HFFc6 (cell line): Measurements from ENCODE around the gene KCNQ2. TPM values are rescaled to one million over a fixed set of nuclear protein-coding genes. Genes with fewer than 3 reads are reported as not detected.

Experiments
- DNase-seq: peaks from one replicate; pipeline ENCODE4 v3.0.0-alpha.2; 2018
- H3K27ac Mint-ChIP-seq: 2 replicates; pipeline ENCODE4 v1.8.0; 2020; ENCODE audit warnings: mild to moderate bottlenecking, mixed read lengths
- H3K27me3 Mint-ChIP-seq: 2 replicates; pipeline ENCODE4 v1.8.0; 2021; ENCODE audit warnings: mild to moderate bottlenecking, moderate library complexity, mixed read lengths; ENCODE audit not compliant: insufficient read depth
- H3K36me3 Mint-ChIP-seq: 2 replicates; pipeline ENCODE4 v1.8.0; 2021; ENCODE audit warnings: low read depth, mixed read lengths
- H3K4me1 Mint-ChIP-seq: 2 replicates; pipeline ENCODE4 v1.8.0; 2020; ENCODE audit warnings: low read depth, mixed read lengths
- H3K4me3 Mint-ChIP-seq: 2 replicates; pipeline ENCODE4 v1.8.0; 2020; ENCODE audit warnings: mild to moderate bottlenecking, moderate library complexity, mixed read lengths
- H3K9me3 Mint-ChIP-seq: 2 replicates; pipeline ENCODE4 v1.8.0; 2020; ENCODE audit warnings: mild to moderate bottlenecking, mixed read lengths
- total RNA-seq, 6 experiments: library from RNA; stranded (reverse); fragmentation: NEBNext Ultra II Directional; extraction: Animal tissue kit (Norgen Biotek cat#: 25700); gene quantifications; 2 replicates in 1 of 6; 3 replicates in 5 of 6; pipeline ENCODE4 v1.2.3, GENCODE V29; 2021
- TF ChIP-seq, protein P1 (sequence below): fragments of 200-600 bp; sonication (generic); IDR thresholded peaks from 2 replicates; pipeline ENCODE4 v1.5.0; 2021; ENCODE audit warnings: antibody characterized with exemption, mild to moderate bottlenecking

KCNQ2 gene
- total RNA-seq, 6 experiments from 2014 or later: not detected

DNA sequence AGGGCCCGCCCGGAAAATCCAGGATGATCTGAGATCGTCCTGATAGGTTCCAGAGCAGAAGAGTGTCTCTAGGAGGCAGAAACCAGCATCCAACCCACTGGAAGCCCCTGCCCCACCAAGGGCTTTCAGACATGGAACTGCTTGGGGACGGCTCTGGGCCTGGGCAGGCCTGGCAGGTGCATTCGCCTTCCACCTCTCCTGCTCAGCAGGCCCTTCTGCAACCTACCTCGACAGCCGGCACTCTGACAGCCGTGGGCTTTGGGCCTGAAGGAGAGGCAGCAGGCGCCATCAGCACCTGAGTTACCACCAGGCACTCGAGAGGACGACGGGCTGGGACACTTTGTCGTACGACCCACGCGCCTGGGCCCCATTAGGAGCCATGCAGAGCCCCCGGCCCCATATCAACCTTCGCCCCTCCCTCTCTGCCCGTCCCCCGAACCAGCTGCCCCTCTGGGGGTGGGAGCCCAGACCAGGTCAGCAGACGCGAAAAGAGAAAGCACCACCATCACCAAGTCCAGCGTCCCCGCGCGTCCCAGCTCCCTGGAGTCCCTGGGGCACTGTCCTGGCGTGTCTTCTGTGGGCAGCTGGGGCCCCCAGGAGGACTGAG lies 44.6 kb downstream of the KCNQ2 start:
- TF ChIP-seq, protein P1, sequence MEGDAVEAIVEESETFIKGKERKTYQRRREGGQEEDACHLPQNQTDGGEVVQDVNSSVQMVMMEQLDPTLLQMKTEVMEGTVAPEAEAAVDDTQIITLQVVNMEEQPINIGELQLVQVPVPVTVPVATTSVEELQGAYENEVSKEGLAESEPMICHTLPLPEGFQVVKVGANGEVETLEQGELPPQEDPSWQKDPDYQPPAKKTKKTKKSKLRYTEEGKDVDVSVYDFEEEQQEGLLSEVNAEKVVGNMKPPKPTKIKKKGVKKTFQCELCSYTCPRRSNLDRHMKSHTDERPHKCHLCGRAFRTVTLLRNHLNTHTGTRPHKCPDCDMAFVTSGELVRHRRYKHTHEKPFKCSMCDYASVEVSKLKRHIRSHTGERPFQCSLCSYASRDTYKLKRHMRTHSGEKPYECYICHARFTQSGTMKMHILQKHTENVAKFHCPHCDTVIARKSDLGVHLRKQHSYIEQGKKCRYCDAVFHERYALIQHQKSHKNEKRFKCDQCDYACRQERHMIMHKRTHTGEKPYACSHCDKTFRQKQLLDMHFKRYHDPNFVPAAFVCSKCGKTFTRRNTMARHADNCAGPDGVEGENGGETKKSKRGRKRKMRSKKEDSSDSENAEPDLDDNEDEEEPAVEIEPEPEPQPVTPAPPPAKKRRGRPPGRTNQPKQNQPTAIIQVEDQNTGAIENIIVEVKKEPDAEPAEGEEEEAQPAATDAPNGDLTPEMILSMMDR: no peak
- Mint-ChIP-seq H3K27me3 (peaks cover 13% of the 10 kb centered on the region; the same call in 1 of the 2 replicates), H3K4me1 (no peaks in the 10 kb centered on the region), H3K4me3 (no peak overlapping the region), H3K9me3 (peaks cover 25% of the 10 kb centered on the region), H3K27ac (no peak overlapping the region), H3K36me3 (peaks cover 9% of the 10 kb centered on the region)
- no peak for DNase-seq

DNA sequence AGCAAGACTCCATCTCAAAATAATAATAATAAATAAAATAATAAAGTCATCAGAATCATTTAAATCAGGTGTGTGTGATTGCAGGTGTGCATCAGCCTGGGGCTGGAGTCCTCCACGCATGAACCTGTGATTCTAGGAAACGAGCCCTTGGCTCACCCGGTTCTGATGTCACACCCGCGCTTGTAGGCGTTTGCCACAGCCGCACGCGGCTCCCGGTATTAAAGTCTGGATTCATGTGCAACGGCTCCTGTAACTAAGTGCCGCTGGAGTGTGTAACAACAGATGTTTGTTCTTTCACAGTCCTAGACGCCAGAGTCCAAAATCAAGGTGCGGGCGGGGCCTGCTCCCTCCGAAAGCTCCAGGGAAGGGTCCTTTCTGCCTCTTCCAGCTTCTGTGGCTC lies 45.2 kb downstream of the KCNQ2 start:
- Mint-ChIP-seq H3K4me3 (no peak overlapping the region), H3K36me3 (peaks cover 9% of the 10 kb centered on the region), H3K9me3 (peaks cover 25% of the 10 kb centered on the region), H3K4me1 (no peaks in the 10 kb centered on the region), H3K27me3 (peaks cover 13% of the 10 kb centered on the region; the same call in 1 of the 2 replicates), H3K27ac (no peak overlapping the region)
- TF ChIP-seq, protein P1: no peak
- no peak for DNase-seq

DNA sequence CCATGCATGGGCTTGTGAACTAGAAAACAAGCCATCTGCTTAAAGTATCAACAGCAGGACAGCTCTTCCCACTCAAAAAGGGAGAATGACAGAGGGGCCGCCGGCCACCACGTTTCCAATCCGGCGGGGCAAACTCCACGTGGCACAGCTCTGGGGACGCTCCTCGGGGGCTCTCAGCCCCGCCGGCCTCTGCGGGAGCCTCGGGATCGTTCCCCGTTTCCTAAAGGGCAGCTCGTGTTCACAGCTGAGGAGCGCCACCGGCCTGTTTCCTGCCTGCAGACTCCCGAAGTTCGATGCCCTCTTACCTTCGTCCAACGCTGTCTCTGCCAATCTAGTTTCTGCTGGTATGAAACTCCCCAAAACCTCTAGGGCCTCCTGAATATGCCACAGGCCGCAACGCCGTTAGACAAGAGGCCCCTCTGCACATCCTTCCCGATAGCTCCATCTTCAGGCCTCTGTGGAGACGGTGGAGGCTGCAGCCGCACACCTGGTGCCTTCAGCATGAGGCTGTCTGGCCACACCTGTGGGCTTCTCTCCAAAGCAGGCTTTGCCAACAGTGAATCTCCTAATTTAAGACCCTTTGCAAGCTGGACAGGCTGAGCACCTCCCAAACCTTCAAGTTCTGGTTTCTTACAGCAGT lies 46.5 kb downstream of the KCNQ2 start:
- Mint-ChIP-seq H3K36me3 (peaks cover 4% of the 10 kb centered on the region; the same call in 1 of the 2 replicates), H3K4me1 (no peaks in the 10 kb centered on the region), H3K27me3 (peaks cover 13% of the 10 kb centered on the region; the same call in 1 of the 2 replicates), H3K27ac (no peak overlapping the region), H3K9me3 (peaks cover 20% of the 10 kb centered on the region), H3K4me3 (no peak overlapping the region)
- DNase-seq: no peak
- TF ChIP-seq, protein P1: no peak

DNA sequence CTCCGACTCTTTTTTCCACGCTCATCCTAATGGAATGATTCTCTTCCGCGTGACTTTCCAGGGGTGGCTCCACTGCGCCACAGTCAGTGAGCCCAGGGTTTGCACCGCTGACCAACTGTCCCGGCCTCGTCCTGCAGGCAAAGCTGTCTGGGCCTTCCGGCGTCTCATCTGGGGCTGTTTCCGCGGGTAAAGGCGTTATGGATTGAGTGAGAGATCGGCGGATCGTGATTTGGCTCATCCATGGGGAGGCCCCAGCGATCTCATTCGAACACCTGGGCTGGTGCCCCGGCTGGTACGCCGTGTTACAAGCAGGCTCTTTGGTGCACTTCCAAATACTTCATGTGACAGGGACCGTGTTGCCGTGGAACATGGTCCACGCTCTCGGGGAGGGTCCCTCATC lies 47.8 kb downstream of the KCNQ2 start:
- Mint-ChIP-seq H3K27me3 (peaks cover 15% of the 10 kb centered on the region; the same call in 1 of the 2 replicates), H3K36me3 (peaks cover 3% of the 10 kb centered on the region; the same call in 1 of the 2 replicates), H3K9me3 (peaks cover 20% of the 10 kb centered on the region), H3K27ac (no peak overlapping the region), H3K4me3 (no peak overlapping the region), H3K4me1 (no peaks in the 10 kb centered on the region)
- no peak for DNase-seq
- TF ChIP-seq, protein P1: no peak

DNA sequence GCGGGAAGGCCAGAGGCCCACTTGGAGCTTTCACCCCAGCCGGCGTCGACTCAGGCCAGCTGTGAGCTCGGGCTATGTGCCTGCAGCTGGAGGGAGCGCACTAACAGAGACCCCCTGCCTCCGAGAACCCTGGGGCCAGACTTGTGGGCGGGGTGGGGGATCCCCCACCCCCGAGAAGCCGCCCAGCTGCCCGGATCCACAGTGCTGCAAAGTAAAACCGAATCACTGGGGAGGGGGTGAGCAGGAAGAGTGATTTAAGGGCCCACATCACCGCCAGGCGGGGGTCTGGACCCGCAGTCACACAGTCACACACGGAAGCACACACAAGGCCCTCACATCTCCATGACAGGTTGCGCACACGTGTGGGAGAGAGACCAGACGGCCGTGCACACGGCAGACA lies 48.7 kb downstream of the KCNQ2 start:
- Mint-ChIP-seq H3K9me3 (peaks cover 20% of the 10 kb centered on the region), H3K27me3 (peaks cover 13% of the 10 kb centered on the region; the same call in 1 of the 2 replicates), H3K4me3 (no peak overlapping the region), H3K4me1 (no peaks in the 10 kb centered on the region), H3K27ac (no peak overlapping the region), H3K36me3 (peaks cover 3% of the 10 kb centered on the region; the same call in 1 of the 2 replicates)
- DNase-seq: no peak
- TF ChIP-seq, protein P1: no peak
